Stimulated activated naive CD8-positive, alpha-beta T cell treated with anti-CD3 and anti-CD28 coated beads, Interleukin-15, Interleukin-2, amounts not matched to agents 100 U/mL and 50 U/mL, for 24 hours (primary cell): ENCODE results near the gene XXYLT1.

Experiments used
- ATAC-seq: fragments of 150-1000 bp; cut with Tn5 transposase; one replicate; pipeline ENCODE4 v1.10.0; 2021
- DNase-seq: peaks from one replicate; pipeline ENCODE4 v3.0.0; 2021

The XXYLT1 gene

GRCh38 chr3:195129644-195130492, 141.1 kb downstream of the XXYLT1 start:
- DNase-seq (peak; percentile 54), ATAC-seq (peak; percentile 73)

GRCh38 chr3:195129072-195129643, 141.8 kb downstream of the XXYLT1 start:
- DNase-seq, result no peak
- no peak for ATAC-seq

GRCh38 chr3:195128255-195129071, 142.5 kb downstream of the XXYLT1 start:
- DNase-seq (no peak), ATAC-seq (no peak)

GRCh38 chr3:195126056-195126605, 144.8 kb downstream of the XXYLT1 start:
- DNase-seq (no peak), ATAC-seq (no peak)

- ATAC-seq, result no peak
- no peak for DNase-seq
Observed at GRCh38 chr3:195125646-195126045, 145.3 kb downstream of the XXYLT1 start.

- ATAC-seq (no peak), DNase-seq (no peak)
Observed at GRCh38 chr3:195124378-195124992, 146.5 kb downstream of the XXYLT1 start.

- DNase-seq (no peak), ATAC-seq (no peak)
Observed at GRCh38 chr3:195123281-195123691, 147.7 kb downstream of the XXYLT1 start.

- no peak for DNase-seq
- ATAC-seq, result no peak
Observed at GRCh38 chr3:195122261-195122660, 148.7 kb downstream of the XXYLT1 start.

GRCh38 chr3:195120267-195120601, 150.7 kb downstream of the XXYLT1 start:
- ATAC-seq (no peak), DNase-seq (no peak)

GRCh38 chr3:195119461-195120266, 151.3 kb downstream of the XXYLT1 start:
- DNase-seq (no peak), ATAC-seq (no peak)

- no peak for DNase-seq
Observed at GRCh38 chr3:195118671-195119070, 152.3 kb downstream of the XXYLT1 start.

GRCh38 chr3:195117978-195118581, 152.9 kb downstream of the XXYLT1 start:
- no peak for ATAC-seq
- DNase-seq, result no peak

More at GRCh38 chr3:195118671-195119070, 152.3 kb downstream of the XXYLT1 start:
- ATAC-seq, result no peak

- ATAC-seq (no peak), DNase-seq (no peak)
Observed at GRCh38 chr3:195116407-195117185, 154.4 kb downstream of the XXYLT1 start.

- DNase-seq, result no peak
- no peak for ATAC-seq
Observed at GRCh38 chr3:195115600-195116406, 155.2 kb downstream of the XXYLT1 start.

GRCh38 chr3:195114786-195115599, 156.0 kb downstream of the XXYLT1 start:
- DNase-seq (no peak), ATAC-seq (no peak)

- DNase-seq (no peak), ATAC-seq (no peak)
Observed at GRCh38 chr3:195113536-195114425, 157.2 kb downstream of the XXYLT1 start.

- DNase-seq, result no peak
Observed at GRCh38 chr3:195113048-195113447, 157.9 kb downstream of the XXYLT1 start.

More at GRCh38 chr3:195113048-195113447, 157.9 kb downstream of the XXYLT1 start:
- ATAC-seq, result no peak
